ENCODE results near the gene MAGI1.

Gene MAGI1

GRCh38 chr3:65448120-65448519 lies 590.6 kb downstream of the MAGI1 start:
- no peak for ATAC-seq
- TF ChIP-seq CSDC2 (CRISPR knock-in tag; IDR thresholded peaks at IDR 0.05) (no peak), ISL1 (CRISPR knock-in tag; IDR thresholded peaks at IDR 0.05) (no peak), ZC3H10 (CRISPR knock-in tag; IDR thresholded peaks at IDR 0.05) (no peak), SNAI2 (CRISPR knock-in tag; IDR thresholded peaks at IDR 0.05) (no peak), GLIS3 (CRISPR knock-in tag; IDR thresholded peaks at IDR 0.05) (no peak), ZNF8 (CRISPR knock-in tag; IDR thresholded peaks at IDR 0.05) (no peak)

- ATAC-seq, result no peak
- no peak for TF ChIP-seq ZFP3 (CRISPR knock-in tag; IDR thresholded peaks at IDR 0.05)
- TF ChIP-seq TSHZ2 (CRISPR knock-in tag; IDR thresholded peaks at IDR 0.05), result no peak
- no peak for TF ChIP-seq ZFP30 (CRISPR knock-in tag; IDR thresholded peaks at IDR 0.05)
- TF ChIP-seq POU6F1 (CRISPR knock-in tag; IDR thresholded peaks at IDR 0.05; ENCODE audit: borderline replicate concordance, low read depth), result no peak
- TF ChIP-seq ARNTL (CRISPR knock-in tag; IDR thresholded peaks at IDR 0.05; ENCODE audit: borderline replicate concordance, low read depth), result no peak
- TF ChIP-seq TOX (CRISPR knock-in tag; IDR thresholded peaks at IDR 0.05; ENCODE audit: borderline replicate concordance), result no peak
- no peak for TF ChIP-seq ISL1 (CRISPR knock-in tag; IDR thresholded peaks at IDR 0.05)
- TF ChIP-seq OSR1 (CRISPR knock-in tag; IDR thresholded peaks at IDR 0.05), result no peak
- no peak for TF ChIP-seq ESRRG (CRISPR knock-in tag; IDR thresholded peaks at IDR 0.05)
- no peak for TF ChIP-seq ZNF8 (CRISPR knock-in tag; IDR thresholded peaks at IDR 0.05)
- TF ChIP-seq TCF4 (CRISPR knock-in tag; IDR thresholded peaks at IDR 0.05; ENCODE audit: borderline replicate concordance), result no peak
- no peak for TF ChIP-seq PPARA (CRISPR knock-in tag; IDR thresholded peaks at IDR 0.05; ENCODE audit: borderline replicate concordance)
- TF ChIP-seq SNAI2 (CRISPR knock-in tag; IDR thresholded peaks at IDR 0.05), result no peak
- no peak for TF ChIP-seq RARB (CRISPR knock-in tag; IDR thresholded peaks at IDR 0.05)
- TF ChIP-seq BACH2 (CRISPR knock-in tag; IDR thresholded peaks at IDR 0.05; ENCODE audit: borderline replicate concordance), result no peak
- no peak for TF ChIP-seq ZNF70 (CRISPR knock-in tag; IDR thresholded peaks at IDR 0.05)
These were observed 593.0 kb downstream of the MAGI1 start for GRCh38 chr3:65445573-65446169.

- TF ChIP-seq SNAI2 (CRISPR knock-in tag; IDR thresholded peaks at IDR 0.05) (no peak), ZFP30 (CRISPR knock-in tag; IDR thresholded peaks at IDR 0.05) (no peak), TCF4 (CRISPR knock-in tag; IDR thresholded peaks at IDR 0.05; ENCODE audit: borderline replicate concordance) (no peak), ZNF70 (CRISPR knock-in tag; IDR thresholded peaks at IDR 0.05) (no peak), GLIS3 (CRISPR knock-in tag; IDR thresholded peaks at IDR 0.05) (no peak), ZC3H10 (CRISPR knock-in tag; IDR thresholded peaks at IDR 0.05) (no peak), OSR1 (CRISPR knock-in tag; IDR thresholded peaks at IDR 0.05) (no peak), CREB5 (CRISPR knock-in tag; IDR thresholded peaks at IDR 0.05; ENCODE audit: low read depth) (no peak), TSHZ2 (CRISPR knock-in tag; IDR thresholded peaks at IDR 0.05) (no peak), POU6F1 (CRISPR knock-in tag; IDR thresholded peaks at IDR 0.05; ENCODE audit: borderline replicate concordance, low read depth) (no peak), PPARA (CRISPR knock-in tag; IDR thresholded peaks at IDR 0.05; ENCODE audit: borderline replicate concordance) (no peak), ARNTL (CRISPR knock-in tag; IDR thresholded peaks at IDR 0.05; ENCODE audit: borderline replicate concordance, low read depth) (no peak), ISL1 (CRISPR knock-in tag; IDR thresholded peaks at IDR 0.05) (no peak), ESRRG (CRISPR knock-in tag; IDR thresholded peaks at IDR 0.05) (no peak), CSDC2 (CRISPR knock-in tag; IDR thresholded peaks at IDR 0.05) (no peak), PATZ1 (CRISPR knock-in tag; IDR thresholded peaks at IDR 0.05; ENCODE audit: borderline replicate concordance) (no peak), ZNF8 (CRISPR knock-in tag; IDR thresholded peaks at IDR 0.05) (no peak), RARB (CRISPR knock-in tag; IDR thresholded peaks at IDR 0.05) (no peak), TOX (CRISPR knock-in tag; IDR thresholded peaks at IDR 0.05; ENCODE audit: borderline replicate concordance) (no peak), CSRNP3 (CRISPR knock-in tag; IDR thresholded peaks at IDR 0.05) (no peak)
- no peak for ATAC-seq
These were observed 594.3 kb downstream of the MAGI1 start for GRCh38 chr3:65444447-65444815.
